Calu3 (cell line): ENCODE measurements around the gene KRAS. TPM values are rescaled to one million over a fixed set of nuclear protein-coding genes. Genes with fewer than 3 reads are reported as not detected.
A peak's percentile ranks its signal among the peaks of the same experiment; 100 is the strongest.
"Not testable (repeated sequence)": the region's sequence is repeated elsewhere in the genome, so short reads cannot be mapped to it uniquely, and the experiment has no call there.

Experiments
- Bru-seq: library from RNA; stranded (reverse); fragments of 400-500 nt; gene quantifications from one replicate; lab custom pipeline; 2021; lab: Mats Ljungman, UMichigan
- BruChase-seq, 2 experiments: library from RNA; stranded (reverse); fragments of 400-500 nt; gene quantifications; one replicate each; lab custom pipeline; 2021; lab: Mats Ljungman, UMichigan
- BruUV-seq: library from RNA; stranded (reverse); fragments of 400-500 nt; replicated peaks from 2 replicates; lab custom pipeline; 2021; lab: Mats Ljungman, UMichigan
- CTCF ChIA-PET: fragments of 300-600 bp; sonication (Branson Sonifier 250); formaldehyde crosslinking; loops from one replicate; lab custom pipeline; 2022; ENCODE audit warnings: antibody characterized with exemption; lab: Charles Lee
- DNase-seq: peaks from one replicate; pipeline ENCODE4 v3.0.0; 2022
- H3K27ac Mint-ChIP-seq: one replicate; pipeline ENCODE4 v1.8.0; 2022; ENCODE audit warnings: mixed read lengths; ENCODE audit not compliant: unreplicated experiment
- H3K27me3 Mint-ChIP-seq: one replicate; pipeline ENCODE4 v1.8.0; 2022; ENCODE audit warnings: mixed read lengths; ENCODE audit not compliant: unreplicated experiment
- H3K36me3 Mint-ChIP-seq: one replicate; pipeline ENCODE4 v1.8.0; 2022; ENCODE audit warnings: mild to moderate bottlenecking, moderate library complexity, mixed read lengths; ENCODE audit not compliant: insufficient read depth, unreplicated experiment
- H3K4me1 Mint-ChIP-seq: one replicate; pipeline ENCODE4 v1.8.0; 2022; ENCODE audit warnings: mild to moderate bottlenecking, low read depth, mixed read lengths; ENCODE audit not compliant: unreplicated experiment
- H3K4me3 Mint-ChIP-seq: one replicate; pipeline ENCODE4 v1.8.0; 2022; ENCODE audit warnings: mild to moderate bottlenecking, low read depth, moderate library complexity, mixed read lengths; ENCODE audit not compliant: unreplicated experiment
- H3K9me3 Mint-ChIP-seq: one replicate; pipeline ENCODE4 v1.8.0; 2022; ENCODE audit warnings: low read depth, mixed read lengths; ENCODE audit not compliant: unreplicated experiment
- CTCF ChIP-seq: fragments of 200-600 bp; IDR thresholded peaks from one replicate; pipeline ENCODE4 v1.8.0; 2022; ENCODE audit warnings: antibody characterized with exemption; ENCODE audit not compliant: unreplicated experiment
- intact Hi-C: fragments of 100-400 bp; cut with micrococcal nuclease; formaldehyde crosslinking; loops from one replicate; pipeline ENCODE4 v1.10.0; 2022; ENCODE audit not compliant: unreplicated experiment
- long read RNA-seq: library from polyadenylated mRNA; stranded (forward); transcript quantifications from one replicate; pipeline ENCODE4 v2.0.0, GENCODE V29; 2022
- total RNA-seq: library from RNA; stranded (reverse); gene quantifications from 2 replicates; pipeline ENCODE4 v1.2.3, GENCODE V29; 2022

Gene KRAS
- total RNA-seq (29.5 and 35.2 TPM in 2 replicates), Bru-seq, nascent RNA (percentile 89 among the genes with signal in this experiment), BruChase-seq, experiment 1, labeled RNA remaining after a 6-hour chase (percentile 86 among the genes with signal in this experiment), BruChase-seq, experiment 2, labeled RNA remaining after a 2-hour chase (percentile 86 among the genes with signal in this experiment)
- long read RNA-seq, full-length matches to known transcripts = 20 of 30 reads
- long read RNA-seq, partial matches to known transcripts = 0 of 30 reads
- long read RNA-seq, other reads (novel, unspliced or antisense) = 10 of 30 reads

- CTCF ChIA-PET = interaction anchor here (0.6 to 1.0 kb wide), 8 partner anchors 10 to 1468 kb away, joined by 3 to 6 read pairs (median 4); no protein-coding TSS in a partner anchor
Observed at GRCh38 chr12:25250744-25251730, at the start of gene KRAS. KRAS (minus strand) TSS chr12:25250929.

DNA sequence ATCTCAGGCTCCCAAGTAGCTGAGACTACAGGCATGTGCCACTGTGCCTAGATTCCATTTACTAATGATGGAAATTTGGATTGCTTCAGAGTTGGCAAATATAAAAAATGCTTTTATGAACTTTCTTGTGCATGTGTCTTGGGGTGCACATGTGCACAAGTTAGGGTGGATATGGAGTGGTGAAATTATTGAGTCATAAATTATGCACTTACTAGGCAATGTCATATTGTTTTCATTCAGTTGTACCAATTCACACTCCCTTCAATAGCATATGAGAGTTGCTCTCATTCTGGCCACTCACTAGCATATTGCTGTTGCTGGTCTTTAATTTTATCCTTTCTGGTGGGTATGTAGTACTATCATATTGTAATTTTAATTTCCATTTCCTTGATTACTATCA lies 45.7 kb upstream of the KRAS start:
- no peaks in the 10 kb centered on the region for H3K9me3 Mint-ChIP-seq
- CTCF ChIA-PET = no interaction called here
- H3K4me3 Mint-ChIP-seq = no peak overlapping the region
- H3K27ac Mint-ChIP-seq = no peak overlapping the region
- DNase-seq = no peak
- H3K36me3 Mint-ChIP-seq = no peaks in the 10 kb centered on the region
- H3K27me3 Mint-ChIP-seq = peaks cover 15% of the 10 kb centered on the region
- BruUV-seq = no TSS peak
- intact Hi-C loops = no loop called here
- H3K4me1 Mint-ChIP-seq = no peaks in the 10 kb centered on the region
- no peak for TF ChIP-seq CTCF

More at GRCh38 chr12:25250744-25251730, at the start of gene KRAS:
- H3K27me3 Mint-ChIP-seq = no peaks in the 10 kb centered on the region
- peak within 1 kb of the TSS; percentile 64 for H3K27ac Mint-ChIP-seq
- H3K4me3 Mint-ChIP-seq = peak within 1 kb of the TSS; percentile 81
- peaks cover 16% of the 10 kb centered on the region for H3K4me1 Mint-ChIP-seq
- peak; percentile 94 for DNase-seq
- TF ChIP-seq CTCF = no peak
- no peaks in the 10 kb centered on the region for H3K9me3 Mint-ChIP-seq
- BruUV-seq = no TSS peak
- intact Hi-C loops = no loop called here
- peaks cover 30% of the 10 kb centered on the region for H3K36me3 Mint-ChIP-seq

- BruUV-seq = no TSS peak
- CTCF ChIA-PET = no interaction called here
- intact Hi-C loops = no loop called here
- Mint-ChIP-seq H3K27ac (no peak overlapping the region), H3K27me3 (peaks cover 4% of the 10 kb centered on the region), H3K36me3 (no peaks in the 10 kb centered on the region), H3K9me3 (no peaks in the 10 kb centered on the region), H3K4me1 (no peaks in the 10 kb centered on the region), H3K4me3 (no peak overlapping the region)
- no peak for TF ChIP-seq CTCF
- no peak for DNase-seq
Observed at GRCh38 chr12:25295361-25295760, 44.6 kb upstream of the KRAS start.

- no peaks in the 10 kb centered on the region for H3K36me3 Mint-ChIP-seq
Observed at GRCh38 chr12:25293653-25294052, 42.9 kb upstream of the KRAS start.

GRCh38 chr12:25292810-25293221 lies 42.1 kb upstream of the KRAS start:
- H3K4me3 Mint-ChIP-seq, DNase-seq, intact Hi-C loops, H3K36me3 Mint-ChIP-seq, H3K27ac Mint-ChIP-seq, CTCF ChIA-PET, BruUV-seq, H3K9me3 Mint-ChIP-seq, H3K4me1 Mint-ChIP-seq, H3K27me3 Mint-ChIP-seq: not testable (repeated sequence)

More at GRCh38 chr12:25293653-25294052, 42.9 kb upstream of the KRAS start:
- no peak for DNase-seq
- Mint-ChIP-seq H3K27me3 (no peaks in the 10 kb centered on the region), H3K9me3 (no peaks in the 10 kb centered on the region), H3K4me3 (no peak overlapping the region), H3K27ac (no peak overlapping the region), H3K4me1 (no peaks in the 10 kb centered on the region)
- intact Hi-C loops = no loop called here
- no peak for TF ChIP-seq CTCF
- no TSS peak for BruUV-seq
- CTCF ChIA-PET = no interaction called here
